GM21526 (cell line): ENCODE measurements around the gene PRM3.
"Not testable (repeated sequence)": the region's sequence is repeated elsewhere in the genome, so short reads cannot be mapped to it uniquely, and the experiment has no call there.

Source experiments
- ATAC-seq: cut with Tn5 transposase; IDR thresholded peaks from one replicate; pipeline ENCODE4 v1.9.1; 2021; ENCODE audit warnings: moderate library complexity; ENCODE audit not compliant: unreplicated experiment, low FRiP score

The PRM3 gene

DNA sequence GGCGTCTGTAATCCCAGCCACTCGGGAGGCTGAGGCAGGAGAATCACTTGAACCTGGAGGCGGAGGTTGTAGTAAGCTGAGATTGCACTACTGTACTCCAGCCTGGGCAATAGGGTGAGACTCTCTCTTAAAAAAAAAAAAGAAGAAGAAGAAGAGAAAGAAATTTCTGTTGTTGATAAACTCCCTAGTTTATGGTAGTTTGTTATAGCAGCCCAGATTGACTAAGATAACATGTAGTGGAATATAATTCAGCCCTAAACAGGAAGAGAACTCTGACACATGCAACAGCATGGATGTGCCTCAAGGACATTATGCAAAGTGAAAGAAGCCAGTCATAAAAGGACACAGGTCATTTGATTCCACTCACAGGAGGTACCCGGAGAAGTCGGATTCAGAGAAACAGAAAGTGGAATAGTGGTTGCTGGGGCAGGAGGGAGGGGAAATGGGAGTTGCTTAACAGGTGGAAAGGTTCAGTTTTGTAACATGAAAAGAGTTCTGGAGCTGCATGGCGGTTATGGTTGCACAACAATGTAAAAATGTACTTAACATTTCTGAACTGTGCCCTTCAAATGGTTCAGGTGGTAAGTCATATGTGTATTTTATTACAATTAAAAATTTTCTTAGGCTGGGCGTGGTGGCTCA lies 33.7 kb upstream of the PRM3 start:
- no peak for ATAC-seq

- no peak for ATAC-seq
These were observed 33.0 kb upstream of the PRM3 start for GRCh38 chr16:11306381-11306780.

GRCh38 chr16:11303405-11304138 lies 30.1 kb upstream of the PRM3 start:
- no peak for ATAC-seq

DNA sequence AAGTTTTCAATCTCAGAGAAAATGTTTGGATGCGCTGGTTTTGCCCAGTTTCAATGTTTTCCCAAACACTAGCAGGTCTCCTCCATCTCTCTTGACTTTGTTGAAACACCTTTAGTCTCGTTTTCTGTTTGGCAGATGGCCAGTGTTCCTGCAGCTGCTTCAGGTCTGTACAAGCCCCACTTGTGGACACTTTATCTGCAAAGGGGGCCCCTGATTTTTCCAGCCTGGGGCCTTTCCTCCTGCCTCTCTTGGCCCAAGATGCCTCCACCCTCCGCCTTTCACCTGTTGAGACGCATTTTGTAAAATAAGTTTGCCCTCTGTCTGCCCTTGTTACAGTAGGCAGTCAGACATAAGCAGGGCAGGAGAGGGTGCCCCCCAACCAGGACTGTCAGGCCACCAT lies 29.5 kb upstream of the PRM3 start:
- ATAC-seq, result no peak

- ATAC-seq, result no peak
These were observed 28.4 kb upstream of the PRM3 start for GRCh38 chr16:11301645-11302501.

DNA sequence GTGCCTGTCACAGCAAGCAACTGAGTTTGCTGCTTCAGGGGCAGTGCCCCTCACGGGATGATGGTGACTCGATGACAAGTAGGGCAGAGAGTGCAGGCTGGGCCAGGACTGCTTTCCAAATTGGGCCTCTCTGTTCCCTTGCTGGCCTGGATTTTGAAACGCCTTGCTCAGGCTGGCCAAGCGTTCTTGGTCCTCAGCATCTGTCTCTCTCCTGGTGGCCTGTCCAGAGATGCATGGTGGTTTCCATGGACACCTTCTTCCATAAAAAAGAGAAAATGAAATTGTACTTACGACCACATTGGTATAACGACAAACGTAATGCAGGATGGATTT lies 27.1 kb upstream of the PRM3 start:
- ATAC-seq, result no peak

GRCh38 chr16:11299865-11300559 lies 26.6 kb upstream of the PRM3 start:
- ATAC-seq, result no peak

GRCh38 chr16:11298950-11299547 lies 25.6 kb upstream of the PRM3 start:
- not testable (repeated sequence) for ATAC-seq

GRCh38 chr16:11298143-11298900 lies 24.9 kb upstream of the PRM3 start:
- ATAC-seq, result no peak

DNA sequence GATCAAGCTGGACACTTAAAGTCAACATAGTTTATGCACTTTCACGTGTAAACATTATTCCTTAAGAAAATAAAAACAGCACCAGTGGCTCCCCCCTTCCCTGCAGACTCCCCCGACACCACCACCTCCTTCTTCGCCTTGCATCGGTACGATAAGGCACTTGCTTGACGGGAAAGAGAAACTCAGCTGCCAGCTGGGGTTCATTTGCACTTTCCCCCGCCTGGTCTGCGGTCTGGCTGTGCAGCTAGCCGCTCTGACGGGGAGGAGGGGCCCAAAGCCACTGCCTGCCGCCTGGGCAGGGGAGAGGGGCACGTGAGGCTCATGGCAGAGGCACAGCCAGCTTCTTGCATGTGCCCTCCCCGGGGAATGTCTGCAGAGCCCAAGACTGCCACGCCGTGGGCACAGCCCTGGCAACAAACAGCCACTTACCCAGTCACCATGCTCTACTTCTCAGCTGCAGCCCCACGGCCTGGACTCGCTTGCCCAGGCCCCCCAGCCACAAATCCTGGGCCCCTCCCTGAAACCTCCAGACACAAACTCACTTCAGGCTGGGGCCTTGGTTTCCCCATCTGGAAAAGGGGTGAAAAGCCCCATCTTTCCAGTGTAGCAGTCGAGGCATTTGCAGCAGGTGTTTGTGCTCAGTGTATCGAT lies 24.2 kb upstream of the PRM3 start:
- ATAC-seq, result peak; percentile 67

GRCh38 chr16:11296706-11297491 lies 23.5 kb upstream of the PRM3 start:
- no peak for ATAC-seq

DNA sequence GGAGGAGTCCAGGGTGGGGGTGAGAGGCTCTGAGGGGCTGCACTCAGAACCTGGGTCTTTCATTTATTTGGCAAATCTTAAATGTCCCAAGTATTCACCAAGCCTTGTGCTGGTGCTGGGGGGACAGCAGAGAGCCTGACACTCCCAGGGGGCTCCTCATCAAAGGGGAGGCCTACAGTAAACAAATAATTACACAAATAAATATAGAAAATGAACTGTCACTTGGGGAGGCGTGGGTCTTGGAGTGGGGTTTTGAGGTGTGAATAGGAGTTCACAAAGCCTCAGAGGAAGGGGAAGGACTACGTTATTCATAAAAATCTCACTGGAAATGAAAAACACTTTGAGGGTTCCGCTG lies 22.9 kb upstream of the PRM3 start:
- ATAC-seq, result no peak

- no peak for ATAC-seq
These were observed 22.2 kb upstream of the PRM3 start for GRCh38 chr16:11295672-11296071.

DNA sequence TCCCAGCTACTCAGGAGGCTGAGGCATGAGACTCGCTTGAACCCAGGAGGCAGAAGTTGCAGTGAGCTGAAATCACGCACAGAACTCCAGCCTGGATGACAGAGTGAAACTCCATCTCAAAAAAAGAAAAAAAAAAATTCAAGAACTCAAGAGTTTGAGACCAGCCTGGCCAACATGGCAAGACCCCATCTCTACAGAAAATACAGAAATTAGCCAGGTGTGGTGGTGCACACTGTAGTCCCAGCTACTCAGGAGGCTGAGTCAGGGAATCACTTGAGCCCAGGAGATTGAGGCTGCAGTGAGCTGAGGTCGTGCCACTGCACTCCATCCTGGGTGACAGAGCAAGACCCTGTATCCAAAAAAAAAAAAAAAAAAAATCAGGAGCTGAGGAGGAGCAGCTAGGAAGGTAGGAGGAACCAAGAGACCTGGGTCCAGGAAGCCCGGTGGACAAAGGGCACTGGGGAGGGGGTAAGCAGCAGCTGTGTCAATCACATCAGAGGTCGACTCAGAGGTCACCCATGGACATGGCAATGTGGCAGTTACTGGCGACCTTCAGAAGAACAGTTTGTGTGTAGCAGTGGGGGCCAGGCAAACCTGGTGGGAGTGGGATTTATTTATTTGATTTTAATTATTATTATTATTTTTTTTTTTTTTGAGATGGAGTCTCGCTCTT lies 18.8 kb upstream of the PRM3 start:
- no peak for ATAC-seq

GRCh38 chr16:11291091-11291703 lies 17.8 kb upstream of the PRM3 start:
- ATAC-seq, result no peak

DNA sequence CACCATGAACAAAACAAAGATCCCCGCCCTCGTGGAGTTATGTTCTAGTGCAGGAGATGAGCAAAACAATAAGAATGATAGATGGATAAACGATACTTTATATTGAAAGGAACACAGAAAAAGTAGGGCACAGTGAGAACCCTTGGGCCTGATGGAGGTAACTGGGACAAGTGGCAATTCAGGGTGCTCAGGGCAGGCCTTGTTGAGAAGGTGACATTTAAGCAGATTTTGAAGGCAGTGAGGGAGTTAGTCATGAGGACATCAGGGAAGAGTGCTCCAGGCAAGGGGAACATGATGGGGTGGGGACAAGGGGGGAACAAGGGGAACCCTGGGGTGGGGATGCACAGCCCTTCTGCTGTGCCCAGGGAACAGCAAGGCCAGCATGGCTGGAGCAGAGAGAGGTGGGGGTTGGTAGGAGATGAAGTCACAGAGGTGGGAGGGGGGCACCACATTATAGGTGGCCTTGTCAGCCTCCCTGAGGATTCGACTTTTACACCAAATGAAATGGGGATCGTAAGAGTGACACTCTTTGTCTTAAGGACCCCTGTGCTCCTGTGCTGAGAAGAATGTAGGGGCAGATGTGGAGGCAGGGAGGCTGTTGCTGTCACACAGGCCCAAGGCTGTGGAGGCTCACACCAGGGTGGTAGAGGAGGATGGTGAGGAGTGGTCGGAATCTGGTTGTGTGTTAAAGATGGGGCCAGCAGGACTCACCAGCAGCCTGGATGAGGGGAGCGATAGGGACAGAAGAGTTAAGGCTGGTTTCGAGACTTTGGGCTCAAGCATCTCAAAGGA lies 16.9 kb upstream of the PRM3 start:
- no peak for ATAC-seq

- ATAC-seq, result not testable (repeated sequence)
These were observed 16.3 kb upstream of the PRM3 start for GRCh38 chr16:11289696-11290095.
